ENCODE data around the gene GFAP. TPM values are rescaled to one million over a fixed set of nuclear protein-coding genes. Genes with fewer than 3 reads are reported as not detected.
A peak's percentile ranks its signal among the peaks of the same experiment; 100 is the strongest.

GFAP gene
- polyA plus RNA-seq, 1 of the 3 experiments (the other 2 are of a cell fraction) = 0.48 TPM

- TF ChIP-seq REST (IDR thresholded peaks at IDR 0.05; ENCODE audit: low read depth, low read length) (no peak), NFIC (IDR thresholded peaks at IDR 0.05; ENCODE audit: borderline replicate concordance) (peak; percentile 99), EZH2phosphoT487 (IDR thresholded peaks at IDR 0.05; ENCODE audit: borderline replicate concordance, low read depth) (no peak), RXRA (IDR thresholded peaks at IDR 0.05; ENCODE audit: borderline replicate concordance, low read depth) (no peak; the same call in 1 of the 2 replicates), RFX5 (IDR thresholded peaks at IDR 0.05; ENCODE audit: low read length) (no peak), RCOR1 (IDR thresholded peaks at IDR 0.05; ENCODE audit: low read length) (no peak), TEAD4 (IDR thresholded peaks at IDR 0.05; ENCODE audit: borderline replicate concordance, insufficient read depth) (peak; percentile 52; the same call in 1 of the 2 replicates), CHD2 (IDR thresholded peaks at IDR 0.05; ENCODE audit: low read length, partially characterized antibody) (no peak), GATA2 (CRISPR knock-in tag; IDR thresholded peaks at IDR 0.05) (no peak), FOXJ3 (CRISPR knock-in tag; IDR thresholded peaks at IDR 0.05) (no peak), MEF2A (IDR thresholded peaks at IDR 0.05; ENCODE audit: borderline replicate concordance, low read depth) (no peak), YY1 (IDR thresholded peaks at IDR 0.05; ENCODE audit: low read depth) (no peak), MXI1 (IDR thresholded peaks at IDR 0.05; ENCODE audit: low read depth, low read length) (no peak), IRF3 (IDR thresholded peaks at IDR 0.05; ENCODE audit: low read depth, low read length) (no peak), FOSL2 (IDR thresholded peaks at IDR 0.05; ENCODE audit: borderline replicate concordance, low read depth) (peak; percentile 88; the same call in 1 of the 2 replicates), FOXM1 (IDR thresholded peaks at IDR 0.05; ENCODE audit: low read depth) (no peak), USF2 (IDR thresholded peaks at IDR 0.05; ENCODE audit: borderline replicate concordance, low read depth, low read length) (no peak), RAD21 (IDR thresholded peaks at IDR 0.05; ENCODE audit: low read length) (no peak), POLR2AphosphoS5 (IDR thresholded peaks at IDR 0.05; ENCODE audit: low read depth, low read length) (no peak), JUND (IDR thresholded peaks at IDR 0.05) (peak; percentile 89; the same call in 1 of the 2 replicates)
- TF ChIP-seq, protein P1, sequence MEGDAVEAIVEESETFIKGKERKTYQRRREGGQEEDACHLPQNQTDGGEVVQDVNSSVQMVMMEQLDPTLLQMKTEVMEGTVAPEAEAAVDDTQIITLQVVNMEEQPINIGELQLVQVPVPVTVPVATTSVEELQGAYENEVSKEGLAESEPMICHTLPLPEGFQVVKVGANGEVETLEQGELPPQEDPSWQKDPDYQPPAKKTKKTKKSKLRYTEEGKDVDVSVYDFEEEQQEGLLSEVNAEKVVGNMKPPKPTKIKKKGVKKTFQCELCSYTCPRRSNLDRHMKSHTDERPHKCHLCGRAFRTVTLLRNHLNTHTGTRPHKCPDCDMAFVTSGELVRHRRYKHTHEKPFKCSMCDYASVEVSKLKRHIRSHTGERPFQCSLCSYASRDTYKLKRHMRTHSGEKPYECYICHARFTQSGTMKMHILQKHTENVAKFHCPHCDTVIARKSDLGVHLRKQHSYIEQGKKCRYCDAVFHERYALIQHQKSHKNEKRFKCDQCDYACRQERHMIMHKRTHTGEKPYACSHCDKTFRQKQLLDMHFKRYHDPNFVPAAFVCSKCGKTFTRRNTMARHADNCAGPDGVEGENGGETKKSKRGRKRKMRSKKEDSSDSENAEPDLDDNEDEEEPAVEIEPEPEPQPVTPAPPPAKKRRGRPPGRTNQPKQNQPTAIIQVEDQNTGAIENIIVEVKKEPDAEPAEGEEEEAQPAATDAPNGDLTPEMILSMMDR (IDR thresholded peaks at IDR 0.05) = no peak
- TF ChIP-seq, protein P2, sequence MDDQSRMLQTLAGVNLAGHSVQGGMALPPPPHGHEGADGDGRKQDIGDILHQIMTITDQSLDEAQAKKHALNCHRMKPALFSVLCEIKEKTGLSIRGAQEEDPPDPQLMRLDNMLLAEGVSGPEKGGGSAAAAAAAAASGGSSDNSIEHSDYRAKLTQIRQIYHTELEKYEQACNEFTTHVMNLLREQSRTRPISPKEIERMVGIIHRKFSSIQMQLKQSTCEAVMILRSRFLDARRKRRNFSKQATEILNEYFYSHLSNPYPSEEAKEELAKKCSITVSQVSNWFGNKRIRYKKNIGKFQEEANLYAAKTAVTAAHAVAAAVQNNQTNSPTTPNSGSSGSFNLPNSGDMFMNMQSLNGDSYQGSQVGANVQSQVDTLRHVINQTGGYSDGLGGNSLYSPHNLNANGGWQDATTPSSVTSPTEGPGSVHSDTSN (IDR thresholded peaks at IDR 0.05) = no peak; the same call in 1 of the 2 replicates
These were observed 1.5 kb upstream of the GFAP start (continued) for GRCh38 chr17:44916781-44917241.

All from SK-N-SH (cell line).